Tibial nerve (tissue), 4 donors: Measurements from ENCODE around the gene FARP1.

ENCODE experiments used
- EP300 ChIP-seq, 2 donors: sonication (generic); formaldehyde crosslinking; IDR thresholded peaks; one replicate each; pipeline ENCODE4 v1.6.1; 2017; ENCODE audit warnings: antibody characterized with exemption in 2 of 2, mild to moderate bottlenecking in 1 of 2
- POLR2A ChIP-seq, 2 donors: fragments of 450-650 bp; IDR thresholded peaks; one replicate each; pipeline ENCODE4 v1.6.1; 2017; ENCODE audit warnings: antibody characterized with exemption in 2 of 2, mild to moderate bottlenecking in 2 of 2, moderate library complexity in 2 of 2
- TF ChIP-seq, protein P1 (sequence below), 5 experiments: fragments of 200-600 bp in 3 of 5; fragments of 450-650 bp in 2 of 5; sonication (generic) in 3 of 5; IDR thresholded peaks; one replicate each; pipeline ENCODE4 v1.5.1; 2016 to 2019; ENCODE audit warnings: antibody characterized with exemption in 5 of 5, mild to moderate bottlenecking in 3 of 5, moderate library complexity in 2 of 5

DNA sequence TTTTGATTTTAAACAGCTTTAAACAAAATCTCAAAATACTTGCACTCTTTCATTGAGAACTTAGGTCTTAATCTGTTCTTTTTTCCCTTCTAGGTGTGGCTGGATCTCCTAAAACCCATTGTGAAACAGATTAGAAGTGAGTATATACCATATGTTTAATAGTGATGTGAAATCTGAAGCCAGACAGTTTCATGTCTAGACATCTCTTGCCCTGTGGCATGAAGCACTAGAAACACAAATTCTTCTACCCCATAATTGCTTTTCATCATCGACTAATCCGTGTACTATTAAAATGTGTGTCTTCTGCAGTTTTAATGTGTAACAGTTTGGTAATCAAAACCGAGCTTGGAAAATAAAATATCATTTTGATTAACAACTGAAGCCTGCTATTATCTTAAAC is 222.4 kb downstream of the FARP1 start:
- TF ChIP-seq, protein P1, sequence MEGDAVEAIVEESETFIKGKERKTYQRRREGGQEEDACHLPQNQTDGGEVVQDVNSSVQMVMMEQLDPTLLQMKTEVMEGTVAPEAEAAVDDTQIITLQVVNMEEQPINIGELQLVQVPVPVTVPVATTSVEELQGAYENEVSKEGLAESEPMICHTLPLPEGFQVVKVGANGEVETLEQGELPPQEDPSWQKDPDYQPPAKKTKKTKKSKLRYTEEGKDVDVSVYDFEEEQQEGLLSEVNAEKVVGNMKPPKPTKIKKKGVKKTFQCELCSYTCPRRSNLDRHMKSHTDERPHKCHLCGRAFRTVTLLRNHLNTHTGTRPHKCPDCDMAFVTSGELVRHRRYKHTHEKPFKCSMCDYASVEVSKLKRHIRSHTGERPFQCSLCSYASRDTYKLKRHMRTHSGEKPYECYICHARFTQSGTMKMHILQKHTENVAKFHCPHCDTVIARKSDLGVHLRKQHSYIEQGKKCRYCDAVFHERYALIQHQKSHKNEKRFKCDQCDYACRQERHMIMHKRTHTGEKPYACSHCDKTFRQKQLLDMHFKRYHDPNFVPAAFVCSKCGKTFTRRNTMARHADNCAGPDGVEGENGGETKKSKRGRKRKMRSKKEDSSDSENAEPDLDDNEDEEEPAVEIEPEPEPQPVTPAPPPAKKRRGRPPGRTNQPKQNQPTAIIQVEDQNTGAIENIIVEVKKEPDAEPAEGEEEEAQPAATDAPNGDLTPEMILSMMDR (IDR thresholded peaks at IDR 0.05), result no peak
- no peak for TF ChIP-seq POLR2A (IDR thresholded peaks at IDR 0.05)
- TF ChIP-seq EP300 (IDR thresholded peaks at IDR 0.05), result no peak
